AG09319 (cell line): Measurements from ENCODE around the gene SCRN1.

ENCODE experiments used
- DNase-seq: peaks from one replicate; pipeline ENCODE4 v3.0.0-alpha.2; 2010; ENCODE audit warnings: low read depth; ENCODE audit errors: extremely low read depth
- CTCF ChIP-seq: IDR thresholded peaks from 2 replicates; pipeline ENCODE4 v1.5.1; 2011; ENCODE audit warnings: low read depth, mild to moderate bottlenecking, inconsistent platforms, low read length, moderate library complexity

Gene SCRN1

GRCh38 chr7:29989257-29989995 lies at the start of gene SCRN1:
SCRN1 (minus strand) TSS chr7:29989801; CDS start chr7:29969067, 20,734 bp downstream.
- no peak for DNase-seq
- no peak for TF ChIP-seq CTCF

- TF ChIP-seq CTCF, result no peak
- DNase-seq, result peak; percentile 58
Observed at GRCh38 chr7:30038196-30038980, 48.8 kb upstream of the SCRN1 start.

GRCh38 chr7:30036220-30036619 lies 46.6 kb upstream of the SCRN1 start:
- TF ChIP-seq CTCF, result no peak
- no peak for DNase-seq

GRCh38 chr7:30034501-30034900 lies 44.9 kb upstream of the SCRN1 start:
- no peak for TF ChIP-seq CTCF
- no peak for DNase-seq

- no peak for DNase-seq
- TF ChIP-seq CTCF, result no peak
Observed at GRCh38 chr7:30032310-30033125, 42.9 kb upstream of the SCRN1 start.

- no peak for TF ChIP-seq CTCF
- DNase-seq, result no peak
Observed at GRCh38 chr7:30029696-30030095, 40.1 kb upstream of the SCRN1 start.
